OCI-LY7 (cell line): ENCODE data around the gene SP100. TPM values are rescaled to one million over a fixed set of nuclear protein-coding genes. Genes with fewer than 3 reads are reported as not detected.

Experiments
- BruUV-seq: library from RNA; stranded (reverse); fragments of 400-500 nt; replicated peaks from 2 replicates; lab custom pipeline; 2021; lab: Mats Ljungman, UMichigan
- CTCF ChIA-PET: fragments of 300-600 bp; sonication (Branson Sonifier 250); formaldehyde crosslinking; loops from one replicate; lab custom pipeline; 2022; ENCODE audit warnings: antibody characterized with exemption; ENCODE audit not compliant: unreplicated experiment; lab: Charles Lee
- POLR2A ChIA-PET: fragments of 300-600 bp; sonication (Branson Sonifier 250); formaldehyde crosslinking; loops from one replicate; lab custom pipeline; 2022; ENCODE audit warnings: antibody characterized with exemption; lab: Charles Lee
- DNase-seq: peaks from one replicate; pipeline ENCODE4 v3.0.0-alpha.2; 2015; ENCODE audit warnings: low spot score
- H2AFZ ChIP-seq: fragments of 200-600 bp; sonication (generic), shearing (Covaris generic); 2 replicates; pipeline ENCODE4 v1.6.1; 2014; ENCODE audit warnings: mild to moderate bottlenecking, antibody characterized with exemption, low read length, moderate library complexity
- H3K27ac ChIP-seq: fragments of 200-600 bp; sonication (generic); 2 replicates; pipeline ENCODE4 v1.5.1; 2014; ENCODE audit warnings: mixed run types, low read depth, mild to moderate bottlenecking, moderate library complexity, low read length, inconsistent platforms; ENCODE audit not compliant: poor library complexity, severe bottlenecking
- H3K36me3 ChIP-seq: fragments of 200-600 bp; sonication (generic); 2 replicates; pipeline ENCODE4 v1.6.1; 2014; ENCODE audit warnings: mild to moderate bottlenecking, antibody characterized with exemption, low read length, moderate library complexity, mixed read lengths; ENCODE audit not compliant: insufficient read depth
- H3K4me1 ChIP-seq: fragments of 200-600 bp; sonication (generic); 2 replicates; pipeline ENCODE4 v1.5.1; 2014; ENCODE audit warnings: mild to moderate bottlenecking, low read length; ENCODE audit not compliant: insufficient read depth, poor library complexity, severe bottlenecking
- H3K4me2 ChIP-seq: fragments of 200-600 bp; sonication (generic); 2 replicates; pipeline ENCODE4 v1.6.1; 2014; ENCODE audit warnings: mild to moderate bottlenecking, low read length
- H3K4me3 ChIP-seq: fragments of 200-600 bp; sonication (generic); 2 replicates; pipeline ENCODE4 v1.5.1; 2014; ENCODE audit warnings: mild to moderate bottlenecking, low read depth, low read length; ENCODE audit not compliant: poor library complexity, severe bottlenecking
- H3K79me2 ChIP-seq: fragments of 200-600 bp; sonication (generic); 2 replicates; pipeline ENCODE4 v1.6.1; 2016; ENCODE audit warnings: low read depth, mild to moderate bottlenecking, low read length, moderate library complexity, mixed read lengths; ENCODE audit not compliant: insufficient read depth
- H3K9me2 ChIP-seq: fragments of 200-600 bp; sonication (generic); 2 replicates; pipeline ENCODE4 v1.6.1; 2016; ENCODE audit warnings: mild to moderate bottlenecking, low read length, mixed read lengths; ENCODE audit not compliant: insufficient read depth
- H3K9me3 ChIP-seq: fragments of 200-600 bp; sonication (generic); 2 replicates; pipeline ENCODE4 v1.6.1; 2014; ENCODE audit warnings: mild to moderate bottlenecking, mixed run types, low read length, mixed read lengths
- H4K20me1 ChIP-seq: fragments of 200-600 bp; sonication (generic); 2 replicates; pipeline ENCODE4 v1.6.1; 2014; ENCODE audit warnings: mild to moderate bottlenecking, antibody characterized with exemption, low read length, moderate library complexity, mixed read lengths; ENCODE audit not compliant: insufficient read depth
- EZH2phosphoT487 ChIP-seq: fragments of 200-600 bp; sonication (generic); IDR thresholded peaks from 2 replicates; pipeline ENCODE4 v1.6.1; 2018; ENCODE audit warnings: low read depth, borderline replicate concordance, mild to moderate bottlenecking, mixed run types, antibody characterized with exemption, low read length, moderate library complexity, mixed read lengths
- intact Hi-C: fragments of 100-400 bp; cut with micrococcal nuclease; formaldehyde crosslinking; loops from one replicate; pipeline ENCODE4 v1.10.0; 2022; ENCODE audit not compliant: unreplicated experiment
- total RNA-seq, 2 experiments: library from RNA; depleted of rRNA in 1 of 2; stranded (reverse); fragments of >200 nt in 1 of 2; shearing (Covaris generic) in 1 of 2; gene quantifications; 2 replicates each; pipeline ENCODE4 v1.2.3, GENCODE V29; 2014 to 2022
- TF ChIP-seq, protein P1 (sequence below): fragments of 200-600 bp; sonication (generic); conservative IDR thresholded peaks from 2 replicates; pipeline ENCODE4 v1.5.1; 2014; ENCODE audit warnings: mild to moderate bottlenecking, antibody characterized with exemption, low read length, moderate library complexity, mixed read lengths

SP100 gene
- total RNA-seq, 2 experiments from 2014 or later = 44.6 to 54.5 TPM

DNA sequence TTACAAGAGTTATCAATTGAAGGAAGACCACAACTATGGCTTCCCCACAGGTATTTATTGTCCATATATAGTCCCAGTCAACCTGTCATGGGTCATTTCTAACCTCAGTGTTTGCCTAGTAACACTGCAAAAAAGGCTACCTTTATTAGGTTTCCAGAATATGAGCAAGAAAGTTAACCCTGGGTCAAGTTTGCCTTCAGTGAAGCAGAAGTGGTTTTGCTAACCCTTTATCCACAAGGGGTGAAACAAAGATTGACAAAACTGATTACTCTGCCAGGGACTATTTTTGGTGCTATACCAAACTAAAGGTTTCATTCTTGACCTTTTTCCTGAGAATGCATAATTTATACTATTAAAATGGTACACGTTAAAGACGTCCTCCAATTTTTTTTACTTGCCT, 28.8 kb downstream of the SP100 start:
- no TSS peak for BruUV-seq
- no peaks in the 10 kb centered on the region for H4K20me1 ChIP-seq
- H3K4me2 ChIP-seq = no peak overlapping the region
- H3K9me2 ChIP-seq = no peaks in the 10 kb centered on the region
- H2AFZ ChIP-seq = no peak overlapping the region
- ChIA-PET CTCF (no interaction called here), POLR2A (interaction anchor here (0.9 kb wide), 1 partner anchor 18 kb away, joined by 3 read pairs; no protein-coding TSS in a partner anchor)
- peaks cover 75% of the 10 kb centered on the region for H3K36me3 ChIP-seq
- no peak for DNase-seq
- peaks cover 33% of the 10 kb centered on the region for H3K4me1 ChIP-seq
- H3K27ac ChIP-seq = no peak overlapping the region
- peaks cover 12% of the 10 kb centered on the region; the same call in 1 of the 2 replicates for H3K79me2 ChIP-seq
- intact Hi-C loops = loop anchor here (10.0 kb wide), 2 partner anchors 160 to 240 kb away; no protein-coding TSS in a partner anchor
- TF ChIP-seq, protein P1, sequence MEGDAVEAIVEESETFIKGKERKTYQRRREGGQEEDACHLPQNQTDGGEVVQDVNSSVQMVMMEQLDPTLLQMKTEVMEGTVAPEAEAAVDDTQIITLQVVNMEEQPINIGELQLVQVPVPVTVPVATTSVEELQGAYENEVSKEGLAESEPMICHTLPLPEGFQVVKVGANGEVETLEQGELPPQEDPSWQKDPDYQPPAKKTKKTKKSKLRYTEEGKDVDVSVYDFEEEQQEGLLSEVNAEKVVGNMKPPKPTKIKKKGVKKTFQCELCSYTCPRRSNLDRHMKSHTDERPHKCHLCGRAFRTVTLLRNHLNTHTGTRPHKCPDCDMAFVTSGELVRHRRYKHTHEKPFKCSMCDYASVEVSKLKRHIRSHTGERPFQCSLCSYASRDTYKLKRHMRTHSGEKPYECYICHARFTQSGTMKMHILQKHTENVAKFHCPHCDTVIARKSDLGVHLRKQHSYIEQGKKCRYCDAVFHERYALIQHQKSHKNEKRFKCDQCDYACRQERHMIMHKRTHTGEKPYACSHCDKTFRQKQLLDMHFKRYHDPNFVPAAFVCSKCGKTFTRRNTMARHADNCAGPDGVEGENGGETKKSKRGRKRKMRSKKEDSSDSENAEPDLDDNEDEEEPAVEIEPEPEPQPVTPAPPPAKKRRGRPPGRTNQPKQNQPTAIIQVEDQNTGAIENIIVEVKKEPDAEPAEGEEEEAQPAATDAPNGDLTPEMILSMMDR = no peak
- no peak for TF ChIP-seq EZH2phosphoT487
- no peak overlapping the region for H3K4me3 ChIP-seq
- no peaks in the 10 kb centered on the region; the same call in 1 of the 2 replicates for H3K9me3 ChIP-seq

DNA sequence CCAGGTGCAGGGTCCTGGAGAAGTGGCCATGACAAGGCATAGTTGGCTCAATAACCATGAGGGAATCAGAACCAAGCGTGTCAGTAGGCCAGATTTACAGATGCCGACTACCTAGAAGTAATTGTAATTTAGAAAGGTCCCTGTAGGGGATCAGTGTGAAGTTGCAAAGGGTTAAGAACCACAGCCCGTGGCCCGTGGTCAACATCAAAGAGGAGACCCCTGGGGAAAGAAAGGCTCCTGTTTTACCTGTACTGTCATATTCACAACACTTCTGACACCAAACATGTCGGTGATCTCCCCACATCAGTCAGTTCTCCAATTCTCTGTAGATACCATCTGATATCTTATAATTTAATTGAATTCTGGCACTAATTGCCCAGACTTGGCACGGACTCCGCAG, 31.0 kb downstream of the SP100 start:
- no peak for DNase-seq
- Histone ChIP-seq H4K20me1 (no peaks in the 10 kb centered on the region), H3K79me2 (no peaks in the 10 kb centered on the region), H3K9me3 (no peaks in the 10 kb centered on the region), H3K9me2 (no peaks in the 10 kb centered on the region), H3K4me2 (0 out of 2 replicates have a peak overlapping the region, but pooled peaks have one; percentile 71), H3K4me3 (no peak overlapping the region), H3K4me1 (peaks cover 35% of the 10 kb centered on the region), H2AFZ (no peak overlapping the region), H3K36me3 (peaks cover 84% of the 10 kb centered on the region), H3K27ac (no peak overlapping the region)
- intact Hi-C loops = loop anchor here (10.0 kb wide), 2 partner anchors 158 to 242 kb away; no protein-coding TSS in a partner anchor
- ChIA-PET POLR2A (interaction anchor here (0.6 to 1.6 kb wide), 4 partner anchors 25 to 135 kb away, joined by 3 to 6 read pairs (median 3); partner anchors contain the start of gene SP100), CTCF (interaction anchor here (1.0 kb wide), 1 partner anchor 125 kb away, joined by 3 read pairs; no protein-coding TSS in a partner anchor)
- no peak for TF ChIP-seq EZH2phosphoT487
- TF ChIP-seq, protein P1 = no peak
- BruUV-seq = no TSS peak
